Keratinocyte (primary cell): ENCODE measurements around the gene NBL1. TPM values are rescaled to one million over a fixed set of nuclear protein-coding genes. Genes with fewer than 3 reads are reported as not detected.
"Not testable (repeated sequence)": the region's sequence is repeated elsewhere in the genome, so short reads cannot be mapped to it uniquely, and the experiment has no call there.

Experiments
- DNase-seq: peaks from one replicate; pipeline ENCODE4 v3.0.0-alpha.2; 2011; ENCODE audit warnings: low read depth, missing footprints, low spot score
- FAIRE-seq: peaks from 2 replicates; lab custom pipeline; 2011; peaks lifted over from hg19 to GRCh38; lab: Jason Lieb, UNC
- H2AFZ ChIP-seq: 2 replicates; pipeline ENCODE4 v1.6.0; 2012; ENCODE audit warnings: low read length, control low read depth, inconsistent platforms; ENCODE audit not compliant: control insufficient read depth
- H3K27ac ChIP-seq: 2 replicates; pipeline ENCODE4 v1.5.1; 2011; ENCODE audit warnings: low read length; ENCODE audit not compliant: control insufficient read depth, insufficient read depth
- H3K27me3 ChIP-seq: 3 replicates; pipeline ENCODE4 v1.6.0; 2011; ENCODE audit warnings: low read length; ENCODE audit not compliant: control insufficient read depth, insufficient read depth; ENCODE audit errors: extremely low read depth
- H3K36me3 ChIP-seq, 2 experiments: 2 replicates in 1 of 2; 3 replicates in 1 of 2; pipeline ENCODE4 v1.5.1; 2011; ENCODE audit warnings: low read length in 2 of 2, mild to moderate bottlenecking in 1 of 2; ENCODE audit not compliant: control insufficient read depth in 2 of 2, insufficient read depth in 2 of 2; ENCODE audit errors: extremely low read depth in 1 of 2
- H3K4me1 ChIP-seq: 3 replicates; pipeline ENCODE4 v1.5.1; 2011; ENCODE audit warnings: low read length; ENCODE audit not compliant: control insufficient read depth, insufficient read depth; ENCODE audit errors: extremely low read depth
- H3K4me2 ChIP-seq: 3 replicates; pipeline ENCODE4 v1.6.0; 2011; ENCODE audit warnings: low read depth, low read length; ENCODE audit not compliant: control insufficient read depth, insufficient read depth; ENCODE audit errors: extremely low read depth
- H3K4me3 ChIP-seq, 3 experiments: fragments of 200-600 bp in 1 of 3; sonication (generic) in 1 of 3; 2 replicates in 2 of 3; 3 replicates in 1 of 3; pipeline ENCODE4 v1.5.1; 2011 to 2016; ENCODE audit warnings: low read length in 3 of 3, mild to moderate bottlenecking in 3 of 3, control low read depth in 2 of 3, inconsistent platforms in 1 of 3, low read depth in 1 of 3, mixed read lengths in 1 of 3, mixed run types in 1 of 3, moderate library complexity in 1 of 3; ENCODE audit not compliant: control insufficient read depth in 2 of 3, insufficient read depth in 2 of 3; ENCODE audit errors: extremely low read depth in 1 of 3
- H3K79me2 ChIP-seq: 2 replicates; pipeline ENCODE4 v1.6.0; 2012; ENCODE audit warnings: low read length; ENCODE audit not compliant: control insufficient read depth, insufficient read depth
- H3K9ac ChIP-seq: 3 replicates; pipeline ENCODE4 v1.6.0; 2011; ENCODE audit warnings: low read length; ENCODE audit not compliant: control insufficient read depth, insufficient read depth; ENCODE audit errors: extremely low read depth
- H3K9me1 ChIP-seq: 3 replicates; pipeline ENCODE4 v1.6.0; 2011; ENCODE audit warnings: low read length; ENCODE audit not compliant: control insufficient read depth, insufficient read depth; ENCODE audit errors: extremely low read depth
- H3K9me3 ChIP-seq: 2 replicates; pipeline ENCODE4 v1.5.1; 2012; ENCODE audit warnings: low read depth, low read length; ENCODE audit not compliant: control insufficient read depth
- H4K20me1 ChIP-seq: 3 replicates; pipeline ENCODE4 v1.6.0; 2011; ENCODE audit warnings: low read length; ENCODE audit not compliant: control insufficient read depth, insufficient read depth; ENCODE audit errors: extremely low read depth
- EZH2 ChIP-seq: IDR thresholded peaks from one replicate; pipeline ENCODE4 v1.6.1; 2012; ENCODE audit warnings: inconsistent platforms, mild to moderate bottlenecking, low read length, moderate library complexity
- dilution Hi-C: fragments of 300-500 bp; cut with MboI; formaldehyde crosslinking; loops from one replicate; pipeline ENCODE4 v1.7.0; 2020; ENCODE audit warnings: low sequenced_read_pairs; ENCODE audit not compliant: extremely low pct_ligation_motif_present
- polyA plus RNA-seq, 5 experiments: library from polyadenylated mRNA; depleted of rRNA in 3 of 5; stranded (reverse) in 3 of 5; stranded (forward) in 1 of 5; unstranded in 1 of 5; fragments of >200 nt; gene quantifications; 1 replicate in 1 of 5; 2 replicates in 3 of 5; 3 replicates in 1 of 5; pipeline versions ENCODE4 v1.2.1 to v1.2.3, GENCODE V29; 2011 to 2012; ENCODE audit warnings: missing spikeins in 2 of 5, low read depth in 1 of 5, low replicate concordance in 1 of 5
- TF ChIP-seq, protein P1 (sequence below), 3 experiments: IDR thresholded peaks in 1 of 3; conservative IDR thresholded peaks in 1 of 3; optimal IDR thresholded peaks in 1 of 3; 2 replicates in 2 of 3; 3 replicates in 1 of 3; pipeline versions ENCODE3 to v1.5.1; 2011; ENCODE audit warnings: low read length in 3 of 3, mild to moderate bottlenecking in 3 of 3, moderate library complexity in 2 of 3, control low read depth in 1 of 3, inconsistent platforms in 1 of 3; ENCODE audit not compliant: insufficient read depth in 2 of 3; ENCODE audit errors: extremely low read depth in 1 of 3

The NBL1 gene
- polyA plus RNA-seq, 1 donor (not counting 4 experiments of a cell fraction or from before 2014, with no cell fraction given): 74.5 TPM

DNA sequence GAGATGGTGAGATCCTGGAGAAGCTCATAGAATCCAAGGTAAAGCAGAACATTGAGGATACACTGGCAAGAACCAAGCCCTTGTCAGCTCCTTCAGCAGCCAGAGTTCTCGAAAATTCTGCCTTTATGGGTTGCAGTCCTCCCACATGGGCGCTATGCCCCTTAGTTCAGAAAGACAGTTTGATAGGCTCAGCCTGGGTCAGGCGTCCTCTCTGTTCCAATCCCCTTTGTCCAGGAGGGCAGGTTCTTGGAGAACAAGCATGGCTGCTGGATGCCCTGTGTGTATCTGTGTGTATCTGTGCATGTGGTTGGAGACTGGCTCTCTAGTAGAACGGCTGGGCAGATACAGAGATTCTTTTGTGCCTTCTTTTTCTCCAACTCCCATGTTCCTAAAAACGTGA lies 8.0 kb upstream of the NBL1 start:
- Histone ChIP-seq H3K9me1 (no peaks in the 10 kb centered on the region), H3K4me1 (peaks cover 17% of the 10 kb centered on the region), H4K20me1 (no peaks in the 10 kb centered on the region), H3K79me2 (no peaks in the 10 kb centered on the region), H3K9ac (no peak overlapping the region), H3K4me3 (no peak overlapping the region), H3K27me3 (no peaks in the 10 kb centered on the region), H3K27ac (no peak overlapping the region), H2AFZ (no peak overlapping the region), H3K36me3 (no peaks in the 10 kb centered on the region), H3K4me2 (no peak overlapping the region), H3K9me3 (no peaks in the 10 kb centered on the region)
- TF ChIP-seq, protein P1, sequence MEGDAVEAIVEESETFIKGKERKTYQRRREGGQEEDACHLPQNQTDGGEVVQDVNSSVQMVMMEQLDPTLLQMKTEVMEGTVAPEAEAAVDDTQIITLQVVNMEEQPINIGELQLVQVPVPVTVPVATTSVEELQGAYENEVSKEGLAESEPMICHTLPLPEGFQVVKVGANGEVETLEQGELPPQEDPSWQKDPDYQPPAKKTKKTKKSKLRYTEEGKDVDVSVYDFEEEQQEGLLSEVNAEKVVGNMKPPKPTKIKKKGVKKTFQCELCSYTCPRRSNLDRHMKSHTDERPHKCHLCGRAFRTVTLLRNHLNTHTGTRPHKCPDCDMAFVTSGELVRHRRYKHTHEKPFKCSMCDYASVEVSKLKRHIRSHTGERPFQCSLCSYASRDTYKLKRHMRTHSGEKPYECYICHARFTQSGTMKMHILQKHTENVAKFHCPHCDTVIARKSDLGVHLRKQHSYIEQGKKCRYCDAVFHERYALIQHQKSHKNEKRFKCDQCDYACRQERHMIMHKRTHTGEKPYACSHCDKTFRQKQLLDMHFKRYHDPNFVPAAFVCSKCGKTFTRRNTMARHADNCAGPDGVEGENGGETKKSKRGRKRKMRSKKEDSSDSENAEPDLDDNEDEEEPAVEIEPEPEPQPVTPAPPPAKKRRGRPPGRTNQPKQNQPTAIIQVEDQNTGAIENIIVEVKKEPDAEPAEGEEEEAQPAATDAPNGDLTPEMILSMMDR (optimal IDR thresholded peaks at IDR 0.05 in 1 of 3, IDR thresholded peaks at IDR 0.05 in 1 of 3, conservative IDR thresholded peaks at IDR 0.05 in 1 of 3; ENCODE audit: extremely low read depth in 1 of 3, insufficient read depth in 2 of 3, low read length in 3 of 3): no peak
- TF ChIP-seq EZH2: no peak
- dilution Hi-C loops: loop anchor here (25.0 kb wide), 1 partner anchor 199 kb away; no protein-coding TSS in a partner anchor
- FAIRE-seq (no peak), DNase-seq (no peak)

DNA sequence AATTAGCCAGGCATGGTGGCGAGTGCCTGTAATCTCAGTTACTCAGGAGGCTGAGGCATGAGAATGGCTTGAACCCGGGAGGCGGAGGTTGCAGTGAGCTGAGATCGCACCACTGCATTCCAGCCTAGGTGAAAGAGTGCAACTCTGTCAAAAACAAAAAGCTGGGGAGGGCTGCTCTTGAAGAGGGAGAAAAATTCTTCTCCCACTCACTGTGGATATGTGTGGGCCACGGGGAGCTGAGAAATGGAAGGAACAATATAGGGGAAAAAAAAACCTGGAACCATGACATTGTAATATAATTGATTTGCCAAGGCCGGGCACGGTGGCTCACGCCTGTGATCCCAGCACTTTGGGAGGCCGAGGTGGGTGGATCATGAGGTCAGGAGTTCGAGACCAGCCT lies 7.4 kb upstream of the NBL1 start:
- not testable (repeated sequence) for FAIRE-seq, H3K4me3 ChIP-seq, H3K27me3 ChIP-seq, H3K9ac ChIP-seq, H4K20me1 ChIP-seq, DNase-seq, H3K4me2 ChIP-seq, H3K79me2 ChIP-seq, H3K36me3 ChIP-seq, H3K27ac ChIP-seq, H3K9me1 ChIP-seq, H2AFZ ChIP-seq, H3K9me3 ChIP-seq
- dilution Hi-C loops: loop anchor here (25.0 kb wide), 1 partner anchor 199 kb away; no protein-coding TSS in a partner anchor
- peaks cover 19% of the 10 kb centered on the region for H3K4me1 ChIP-seq

DNA sequence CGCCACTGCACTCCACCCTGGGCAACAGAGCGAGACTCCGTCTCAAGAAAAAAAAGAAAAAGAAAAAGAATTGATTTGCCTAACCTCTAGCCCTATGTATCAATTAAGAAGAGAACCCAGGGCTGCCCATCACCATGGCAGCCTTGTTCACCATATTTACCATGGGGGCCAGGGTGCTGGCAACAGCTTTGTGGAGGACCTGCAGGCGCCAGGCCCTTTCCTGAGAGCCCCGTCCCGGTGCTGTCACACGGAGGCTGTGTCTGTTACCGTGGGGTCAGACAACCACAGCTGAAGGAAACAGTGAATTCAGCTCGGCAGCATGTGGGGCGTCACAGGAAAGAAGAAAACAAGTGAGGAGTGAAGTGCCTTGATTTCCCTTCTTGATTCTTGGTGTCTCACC lies 6.5 kb upstream of the NBL1 start:
- H3K79me2 ChIP-seq: no peaks in the 10 kb centered on the region
- no peak overlapping the region for H2AFZ ChIP-seq
- H3K27ac ChIP-seq: no peak overlapping the region
- FAIRE-seq: no peak
- no peaks in the 10 kb centered on the region for H3K9me1 ChIP-seq
- no peak overlapping the region for H3K4me2 ChIP-seq
- H3K27me3 ChIP-seq: no peaks in the 10 kb centered on the region
- no peak overlapping the region for H3K4me3 ChIP-seq
- DNase-seq: no peak
- dilution Hi-C loops: loop anchor here (25.0 kb wide), 1 partner anchor 200 kb away; no protein-coding TSS in a partner anchor
- peaks cover 19% of the 10 kb centered on the region for H3K4me1 ChIP-seq
- no peaks in the 10 kb centered on the region for H4K20me1 ChIP-seq
- TF ChIP-seq EZH2: no peak
- TF ChIP-seq, protein P1 (optimal IDR thresholded peaks at IDR 0.05 in 1 of 3, IDR thresholded peaks at IDR 0.05 in 1 of 3, conservative IDR thresholded peaks at IDR 0.05 in 1 of 3; ENCODE audit: extremely low read depth in 1 of 3, insufficient read depth in 2 of 3, low read length in 3 of 3): no peak
- no peak overlapping the region for H3K9ac ChIP-seq
- H3K36me3 ChIP-seq: no peaks in the 10 kb centered on the region
- H3K9me3 ChIP-seq: no peaks in the 10 kb centered on the region

DNA sequence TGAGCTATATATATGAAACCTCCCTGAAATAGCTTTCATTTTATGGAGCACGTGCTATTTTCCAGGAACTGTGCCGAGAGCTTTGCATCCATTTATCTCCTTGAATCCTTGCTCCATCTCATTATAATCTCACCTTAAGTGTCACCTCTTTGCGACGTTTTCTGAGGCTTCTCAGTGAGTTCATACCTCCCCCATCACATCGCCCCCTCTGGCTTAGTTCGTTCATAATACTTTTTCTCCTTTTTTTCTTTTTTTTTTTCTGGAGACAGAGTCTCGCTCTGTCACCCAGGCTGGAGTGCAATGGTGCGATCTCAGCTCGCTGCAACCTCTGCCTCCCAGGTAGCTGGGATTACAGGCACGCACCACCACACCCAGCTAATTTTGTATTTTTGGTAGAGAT lies 4.9 kb upstream of the NBL1 start:
- dilution Hi-C loops: loop anchor here (25.0 kb wide), 1 partner anchor 202 kb away; no protein-coding TSS in a partner anchor
- not testable (repeated sequence) for DNase-seq, H4K20me1 ChIP-seq, H3K9me3 ChIP-seq, H2AFZ ChIP-seq, H3K36me3 ChIP-seq, H3K27me3 ChIP-seq, H3K4me3 ChIP-seq, H3K9ac ChIP-seq, H3K79me2 ChIP-seq, H3K27ac ChIP-seq, H3K4me2 ChIP-seq, H3K9me1 ChIP-seq, FAIRE-seq
- H3K4me1 ChIP-seq: peaks cover 30% of the 10 kb centered on the region
